ENCODE data around the gene NR2E1. TPM values are rescaled to one million over a fixed set of nuclear protein-coding genes. Genes with fewer than 3 reads are reported as not detected.

Gene NR2E1
- total RNA-seq, 8 experiments from 2014 or later, result 0.45 to 4.6 (median 0.87) TPM; not detected in 1

DNA sequence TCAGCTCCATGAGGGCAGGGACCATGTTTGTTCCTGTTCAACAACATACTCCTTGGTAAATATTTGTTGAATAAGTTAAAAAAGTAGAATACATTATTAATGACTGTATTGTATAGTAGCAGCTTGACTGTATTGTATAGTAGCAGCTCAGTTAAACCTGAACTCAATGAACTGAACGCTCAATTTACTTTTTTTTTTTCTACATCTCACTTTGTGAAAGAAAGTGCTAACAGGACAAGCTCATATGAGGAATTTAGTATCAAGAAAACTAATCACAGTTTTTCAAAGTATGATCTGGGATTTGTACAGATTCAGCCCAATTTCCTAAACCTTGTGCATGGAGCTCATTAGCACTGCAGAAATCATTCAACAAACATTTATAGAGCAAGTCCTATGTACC lies 38.8 kb upstream of the NR2E1 start:
- 33 to 82% (median 63%) methylated on average over 1 of the region's 1 CpG; no CpG with 5 or more reads in 3 of the 10 experiments for WGBS, 10 experiments
- in situ Hi-C loops (cut with MboI; ENCODE audit: low pct_unique_long_range_greater_than_20kb in 2 of 9, low sequenced_read_pairs in 9 of 9, unreplicated experiment in 9 of 9), result no loop called here
- ATAC-seq (replicated peaks in 6 of 8), result no peak
- Histone ChIP-seq H3K27ac (no peak overlapping the region), H3K4me1 (replicated peaks in 1 of 2) (no peaks in the 10 kb centered on the region), H3K4me3 (no peak overlapping the region)

DNA sequence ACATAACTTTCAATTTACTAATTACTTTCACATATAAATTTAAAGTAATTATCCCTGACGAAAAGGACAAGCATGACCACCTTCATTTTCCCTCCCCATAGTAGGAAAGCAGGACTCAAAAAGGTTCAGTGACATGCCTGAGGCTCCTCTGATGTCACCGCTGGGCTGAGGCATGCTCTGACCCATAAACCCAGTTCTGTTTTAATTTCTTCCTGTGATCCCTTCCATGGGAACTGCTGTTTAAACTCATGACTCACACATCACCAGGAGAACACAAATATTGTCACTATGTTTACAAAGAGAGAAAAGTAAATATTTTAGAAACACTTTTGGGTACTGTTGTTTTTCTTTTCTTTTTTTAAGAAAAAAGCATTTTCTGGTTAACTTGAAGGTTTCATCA lies 38.0 kb upstream of the NR2E1 start:
- Histone ChIP-seq H3K4me3 (no peak overlapping the region), H3K4me1 (replicated peaks in 1 of 2) (no peaks in the 10 kb centered on the region), H3K27ac (no peak overlapping the region)
- in situ Hi-C loops (cut with MboI; ENCODE audit: low pct_unique_long_range_greater_than_20kb in 2 of 9, low sequenced_read_pairs in 9 of 9, unreplicated experiment in 9 of 9), result no loop called here
- peak in 3 of 8 experiments; percentile 53 to 95 (median 66) for ATAC-seq (replicated peaks in 6 of 8)
- WGBS, 10 experiments, result 17 to 100% (median 60%) methylated on average over 1 to 2 of the region's 2 CpGs; no CpG with 5 or more reads in 3 of the 10 experiments

DNA sequence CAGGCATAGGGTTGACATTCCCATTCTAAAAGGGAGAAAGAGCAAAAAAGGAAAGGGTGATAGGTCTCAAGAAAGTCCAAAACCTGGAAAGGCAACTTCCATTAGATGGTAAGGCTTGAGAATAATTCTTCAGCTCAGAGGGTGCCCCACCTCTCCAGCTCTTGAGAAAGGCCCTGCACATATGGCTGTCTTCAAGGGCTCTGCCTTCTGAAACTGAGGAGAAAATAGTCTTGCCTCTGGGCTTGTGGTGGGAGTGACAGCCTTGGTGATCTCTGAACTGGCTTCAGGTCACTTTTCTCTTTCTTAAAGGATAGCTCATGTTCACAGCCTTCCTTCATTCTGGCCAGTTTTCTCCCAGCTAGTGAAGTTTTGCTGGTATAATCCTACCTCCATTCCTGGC lies 35.6 kb upstream of the NR2E1 start:
- Histone ChIP-seq H3K27ac (no peak overlapping the region), H3K4me3 (no peak overlapping the region), H3K4me1 (replicated peaks in 1 of 2) (peaks cover 7 to 14% of the 10 kb centered on the region in 2 donors)
- peak in 2 of 8 experiments; percentile 65 to 83 for ATAC-seq (replicated peaks in 6 of 8)
- in situ Hi-C loops (cut with MboI; ENCODE audit: low pct_unique_long_range_greater_than_20kb in 2 of 9, low sequenced_read_pairs in 9 of 9, unreplicated experiment in 9 of 9), result no loop called here

DNA sequence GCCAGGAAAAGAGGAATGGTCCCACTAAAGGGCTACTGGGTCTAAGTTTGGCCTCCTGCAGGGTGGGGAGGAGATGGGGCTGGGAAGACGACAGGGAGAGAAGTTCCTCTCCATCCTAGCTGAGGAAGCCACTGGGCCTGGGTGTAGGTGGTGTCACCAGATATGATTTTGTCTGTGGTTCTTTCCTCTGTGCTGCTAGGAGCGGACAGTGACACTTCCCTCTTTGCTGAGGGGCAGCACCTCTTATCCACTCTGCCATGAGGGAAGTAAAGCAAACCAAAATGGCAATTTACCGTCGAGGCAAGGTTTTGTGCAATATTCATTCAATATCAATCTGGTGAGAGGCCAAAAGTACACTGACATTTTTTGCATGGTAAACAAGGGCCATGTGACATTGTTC lies 33.0 kb upstream of the NR2E1 start:
- H3K4me1 ChIP-seq (replicated peaks in 1 of 2), result peaks cover 7 to 14% of the 10 kb centered on the region in 2 donors
- WGBS, 10 experiments, result 63 to 100% (median 83%) methylated on average over 1 to 3 of the region's 4 CpGs; no CpG with 5 or more reads in 5 of the 10 experiments
- no peak for ATAC-seq (replicated peaks in 6 of 8)
- in situ Hi-C loops (cut with MboI; ENCODE audit: low pct_unique_long_range_greater_than_20kb in 2 of 9, low sequenced_read_pairs in 9 of 9, unreplicated experiment in 9 of 9), result no loop called here
- H3K27ac ChIP-seq, result no peak overlapping the region
- no peak overlapping the region for H3K4me3 ChIP-seq

DNA sequence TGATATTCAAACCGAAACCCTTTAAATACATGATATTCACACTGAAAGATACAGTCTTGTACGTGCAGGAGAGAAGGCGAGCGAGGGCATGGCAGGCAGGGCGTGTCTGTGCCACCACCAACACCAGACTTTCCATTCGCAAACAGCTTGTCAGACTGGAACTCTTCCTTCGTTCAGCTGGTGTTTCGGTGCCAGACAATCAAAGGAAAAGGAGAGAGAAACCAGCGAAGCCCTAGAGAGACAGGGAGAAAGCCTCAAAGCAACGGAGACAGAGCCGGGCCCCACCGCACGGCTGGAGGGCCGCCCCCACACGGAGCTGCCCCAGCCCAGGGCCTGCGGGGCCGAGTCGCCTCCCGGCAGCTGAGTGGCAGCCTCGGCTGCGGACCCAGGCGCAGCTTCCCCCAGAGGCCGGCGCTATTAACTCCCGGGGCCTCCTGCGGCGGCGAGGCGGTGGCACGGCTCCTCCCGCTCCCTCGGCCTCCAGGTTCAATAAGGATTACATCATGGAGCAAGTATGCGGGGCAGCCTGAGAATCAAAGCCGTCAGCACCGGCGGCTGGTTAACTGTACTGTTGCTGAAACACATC lies 32.1 kb upstream of the NR2E1 start:
- WGBS, 10 experiments, result 3 to 80% (median 73%) methylated on average over 1 to 19 of the region's 36 CpGs; no CpG with 5 or more reads in 3 of the 10 experiments
- H3K4me1 ChIP-seq (replicated peaks in 1 of 2), result peaks cover 7 to 14% of the 10 kb centered on the region in 2 donors
- H3K4me3 ChIP-seq, result peak overlapping the region; percentile 14 to 42 (median 15)
- peak; percentile 92 to 99 (median 99) for ATAC-seq (replicated peaks in 6 of 8)
- H3K27ac ChIP-seq, result peak overlapping the region in 1 of 2 donors; percentile 36
- in situ Hi-C loops (cut with MboI; ENCODE audit: low pct_unique_long_range_greater_than_20kb in 2 of 9, low sequenced_read_pairs in 9 of 9, unreplicated experiment in 9 of 9), result no loop called here

DNA sequence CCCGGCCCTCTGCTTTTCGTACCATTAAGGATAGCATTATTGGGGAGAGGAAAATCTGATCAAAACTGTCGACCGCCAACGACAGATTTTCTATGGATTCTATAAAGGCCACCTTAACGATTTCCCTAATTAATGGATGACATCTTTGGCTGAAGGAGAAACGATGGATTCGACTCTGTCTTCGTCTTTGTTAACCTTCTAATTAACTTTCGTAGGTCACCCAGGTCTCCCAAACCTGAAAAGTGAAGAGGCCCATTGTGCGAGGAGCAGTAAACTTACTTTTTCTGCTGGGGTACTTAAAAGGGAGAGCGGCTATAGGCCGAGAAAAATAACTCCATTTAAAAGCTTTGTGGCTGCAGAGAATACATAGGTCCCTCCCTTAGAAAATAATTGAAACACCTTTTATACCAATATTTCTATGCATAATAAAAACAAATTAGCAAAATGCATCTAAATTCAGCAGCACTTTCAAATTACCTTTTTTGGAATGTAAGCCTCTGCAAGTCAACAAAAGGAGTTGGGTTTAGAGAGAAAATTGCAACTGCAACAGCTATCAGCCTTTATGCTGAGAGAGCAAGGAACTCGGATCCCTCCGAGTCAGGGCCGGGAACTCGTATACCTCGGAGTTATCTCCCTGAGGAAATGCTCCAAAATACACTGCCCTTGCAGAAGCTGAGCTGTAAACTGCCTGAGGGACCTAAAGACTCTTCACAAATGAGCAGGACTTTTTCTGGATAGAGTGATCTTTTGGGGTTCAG lies 31.4 kb upstream of the NR2E1 start:
- Histone ChIP-seq H3K4me1 (replicated peaks in 1 of 2) (peaks cover 7 to 14% of the 10 kb centered on the region in 2 donors), H3K27ac (peak overlapping the region in 1 of 2 donors; percentile 8), H3K4me3 (peak overlapping the region; percentile 14 to 42 (median 15))
- 3 to 79% (median 12%) methylated on average over 5 to 9 of the region's 18 CpGs; no CpG with 5 or more reads in 2 of the 10 experiments for WGBS, 10 experiments
- ATAC-seq (replicated peaks in 6 of 8), result no peak
- in situ Hi-C loops (cut with MboI; ENCODE audit: low pct_unique_long_range_greater_than_20kb in 2 of 9, low sequenced_read_pairs in 9 of 9, unreplicated experiment in 9 of 9), result no loop called here

DNA sequence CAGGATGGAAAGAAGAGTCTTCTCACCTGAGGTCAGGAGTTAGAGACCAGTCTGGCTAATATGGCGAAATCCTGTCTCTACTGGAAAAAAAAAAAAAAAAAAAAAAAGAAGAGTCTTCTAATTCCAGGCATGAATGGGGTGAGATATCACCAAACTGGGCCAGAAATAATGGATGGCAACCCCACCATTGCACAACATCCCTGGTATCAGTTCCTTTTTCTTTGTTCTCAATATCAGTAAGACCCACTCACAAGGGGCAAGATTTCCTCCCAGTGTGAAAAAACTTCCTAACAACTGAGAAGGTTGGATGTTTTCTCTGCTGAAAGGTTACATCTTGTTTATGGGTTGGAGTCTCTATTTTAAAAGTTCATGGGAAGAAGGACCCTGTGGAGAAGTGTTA lies 23.6 kb upstream of the NR2E1 start:
- in situ Hi-C loops (cut with MboI; ENCODE audit: low pct_unique_long_range_greater_than_20kb in 2 of 9, low sequenced_read_pairs in 9 of 9, unreplicated experiment in 9 of 9), result no loop called here
- Histone ChIP-seq H3K4me3 (no peak overlapping the region), H3K4me1 (replicated peaks in 1 of 2) (no peaks in the 10 kb centered on the region), H3K27ac (no peak overlapping the region)
- 0 to 91% (median 57%) methylated on average over 1 of the region's 1 CpG; no CpG with 5 or more reads in 5 of the 10 experiments for WGBS, 10 experiments
- ATAC-seq (replicated peaks in 6 of 8), result no peak

DNA sequence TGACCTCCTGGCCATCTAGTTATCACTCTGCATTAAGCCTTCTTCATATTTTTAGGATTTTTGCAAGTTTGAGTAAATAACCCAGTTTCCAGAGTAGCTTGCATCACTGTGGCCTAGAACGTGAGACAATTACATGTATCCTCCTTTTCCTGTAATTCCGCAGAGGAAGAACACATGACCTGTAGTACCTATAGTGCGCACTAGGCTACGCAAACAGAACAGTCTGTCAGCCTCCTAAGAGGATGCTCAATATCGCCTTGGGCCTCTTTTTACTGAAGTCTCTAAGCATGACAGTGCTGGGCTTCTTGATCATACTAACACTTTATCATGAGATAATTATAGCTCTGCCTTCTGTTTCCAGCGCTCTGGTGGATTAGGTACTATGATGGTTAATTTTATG lies 20.2 kb upstream of the NR2E1 start:
- no peak for ATAC-seq (replicated peaks in 6 of 8)
- 57 to 100% (median 91%) methylated on average over 1 to 6 of the region's 6 CpGs; no CpG with 5 or more reads in 2 of the 10 experiments for WGBS, 10 experiments
- in situ Hi-C loops (cut with MboI; ENCODE audit: low pct_unique_long_range_greater_than_20kb in 2 of 9, low sequenced_read_pairs in 9 of 9, unreplicated experiment in 9 of 9), result no loop called here

DNA sequence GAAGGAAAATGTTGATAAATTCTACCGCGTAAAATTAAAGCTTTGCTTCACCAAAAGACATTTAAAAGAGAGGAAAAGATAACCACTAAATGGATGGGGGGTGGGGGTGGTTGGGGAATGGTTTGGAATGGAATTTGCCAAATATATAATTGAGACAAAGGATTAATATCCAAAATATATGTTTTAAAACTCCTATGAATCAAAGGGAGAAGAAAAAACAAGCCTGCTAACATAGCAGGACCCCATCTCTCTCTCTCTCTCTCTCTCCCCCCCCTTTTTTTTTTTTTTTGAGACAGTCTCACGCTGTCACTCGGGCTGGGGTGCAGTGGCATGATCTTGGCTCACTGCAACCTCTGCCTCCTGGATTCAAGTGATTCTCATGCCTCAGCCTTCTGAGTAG lies 13.4 kb upstream of the NR2E1 start:
- 31 to 100% (median 87%) methylated on average over 2 to 4 of the region's 4 CpGs; no CpG with 5 or more reads in 2 of the 10 experiments for WGBS, 10 experiments
- ATAC-seq (replicated peaks in 6 of 8), result no peak
- in situ Hi-C loops (cut with MboI; ENCODE audit: low pct_unique_long_range_greater_than_20kb in 2 of 9, low sequenced_read_pairs in 9 of 9, unreplicated experiment in 9 of 9), result no loop called here
- Histone ChIP-seq H3K4me3 (no peak overlapping the region), H3K27ac (no peak overlapping the region), H3K4me1 (replicated peaks in 1 of 2) (peaks cover 3 to 9% of the 10 kb centered on the region in 2 donors)

More for the DNA sequence above, 20.2 kb upstream of the NR2E1 start:
- H3K4me1 ChIP-seq (replicated peaks in 1 of 2), result no peaks in the 10 kb centered on the region
- no peak overlapping the region for H3K4me3 ChIP-seq
- H3K27ac ChIP-seq, result no peak overlapping the region

DNA sequence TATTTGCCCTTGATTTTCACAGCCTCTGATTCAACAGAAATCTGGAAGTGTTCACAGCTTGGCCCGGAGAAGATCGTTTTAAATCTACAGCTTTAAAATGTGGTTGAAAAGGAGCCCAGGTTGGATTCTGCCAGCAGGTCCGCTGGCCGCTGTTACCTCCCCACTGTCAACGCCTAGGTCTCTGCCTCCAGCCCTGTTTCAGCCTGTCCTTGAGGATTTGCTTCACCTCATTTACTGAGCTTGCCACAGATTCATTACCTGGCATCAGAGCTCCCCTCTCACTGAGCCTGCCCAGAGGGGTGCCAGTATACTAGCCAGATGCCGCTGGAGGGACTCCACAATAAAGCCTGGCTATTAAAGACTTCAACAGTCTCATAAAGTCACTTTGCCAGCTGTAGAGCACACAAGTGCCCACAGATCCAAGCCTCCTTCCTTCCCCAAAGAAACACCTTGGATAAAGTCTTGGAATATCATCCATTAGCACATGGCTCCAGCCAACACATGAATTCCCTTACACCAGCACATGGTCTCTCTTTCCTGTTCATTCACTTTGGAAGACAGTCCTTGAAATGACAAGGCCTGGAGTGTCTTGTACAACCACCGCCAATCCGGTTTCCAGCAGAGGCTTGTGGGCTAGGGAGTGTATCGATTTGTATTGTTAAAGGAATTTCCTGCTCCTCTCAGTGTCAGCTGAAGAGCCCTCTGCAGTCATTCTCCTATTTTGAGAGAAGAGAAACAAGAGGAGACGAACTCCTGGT lies 9.5 kb upstream of the NR2E1 start:
- peak in 4 of 8 experiments; percentile 17 to 31 (median 24) for ATAC-seq (replicated peaks in 6 of 8)
- in situ Hi-C loops (cut with MboI; ENCODE audit: low pct_unique_long_range_greater_than_20kb in 2 of 9, low sequenced_read_pairs in 9 of 9, unreplicated experiment in 9 of 9), result no loop called here
- Histone ChIP-seq H3K4me3 (no peak overlapping the region), H3K27ac (no peak overlapping the region), H3K4me1 (replicated peaks in 1 of 2) (peaks cover 10 to 13% of the 10 kb centered on the region in 2 donors)
- WGBS, 10 experiments, result 11 to 80% (median 51%) methylated on average over 2 to 7 of the region's 10 CpGs; no CpG with 5 or more reads in 1 of the 10 experiments

DNA sequence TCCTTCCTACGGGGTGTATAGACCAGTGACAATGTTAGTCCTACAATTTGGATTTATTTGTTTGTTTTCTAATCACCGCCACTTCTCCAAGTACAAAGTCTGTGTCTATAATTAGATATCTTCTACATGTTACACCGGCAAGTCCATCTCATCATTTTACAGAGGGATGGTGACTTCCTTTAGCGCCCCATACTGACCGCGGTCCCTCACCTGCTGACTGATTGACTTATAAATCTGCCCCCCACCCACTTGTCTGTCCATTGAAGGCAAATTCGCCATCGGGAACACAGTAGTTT lies 8.9 kb upstream of the NR2E1 start:
- in situ Hi-C loops (cut with MboI; ENCODE audit: low pct_unique_long_range_greater_than_20kb in 2 of 9, low sequenced_read_pairs in 9 of 9, unreplicated experiment in 9 of 9), result no loop called here
- 11 to 86% (median 27%) methylated on average over 1 to 8 of the region's 8 CpGs; no CpG with 5 or more reads in 1 of the 10 experiments for WGBS, 10 experiments

DNA sequence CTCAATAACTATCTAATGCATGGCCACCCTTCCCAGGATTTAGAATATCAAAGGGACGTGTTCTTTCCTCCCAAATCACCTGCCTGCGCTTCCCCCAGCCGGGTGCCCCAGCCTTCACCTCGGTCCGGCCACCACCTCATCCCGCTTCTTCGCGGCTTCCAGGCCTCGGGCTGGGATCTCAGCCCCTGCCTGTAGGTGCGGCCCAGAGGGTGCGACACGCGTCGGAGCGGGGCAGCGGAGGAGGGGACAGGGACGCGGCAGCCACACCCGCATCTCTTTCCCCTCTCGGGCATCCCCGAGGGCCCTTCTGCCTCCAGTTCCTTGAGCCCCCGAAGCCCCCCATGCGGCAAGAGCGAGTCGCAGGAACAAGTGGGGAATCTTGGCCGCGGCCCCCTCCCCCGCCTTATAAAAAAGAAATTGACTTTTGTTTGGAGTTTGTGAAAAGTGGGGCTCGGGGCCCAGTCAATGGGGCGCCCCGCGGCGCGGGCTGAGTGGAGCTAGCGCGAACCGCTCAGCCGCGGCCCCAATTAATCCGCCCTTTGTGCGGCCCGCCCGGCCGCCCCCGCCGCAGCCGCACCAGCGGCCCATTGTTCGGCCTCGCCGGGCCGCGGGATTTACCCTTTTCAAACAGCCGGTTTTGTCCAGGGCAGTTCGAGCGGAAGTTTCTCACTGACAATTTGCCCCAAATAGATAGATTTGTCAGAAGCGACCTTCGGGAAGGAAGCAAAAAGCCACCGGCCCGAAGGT lies 8.4 kb upstream of the NR2E1 start:
- Histone ChIP-seq H3K27ac (no peak overlapping the region), H3K4me3 (peak overlapping the region in 4 of 5 donors; percentile 4 to 28 (median 14)), H3K4me1 (replicated peaks in 1 of 2) (peaks cover 10 to 13% of the 10 kb centered on the region in 2 donors)
- in situ Hi-C loops (cut with MboI; ENCODE audit: low pct_unique_long_range_greater_than_20kb in 2 of 9, low sequenced_read_pairs in 9 of 9, unreplicated experiment in 9 of 9), result no loop called here
- WGBS, 10 experiments, result 0 to 20% (median 7%) methylated on average over 1 to 13 of the region's 60 CpGs; no CpG with 5 or more reads in 5 of the 10 experiments
- ATAC-seq (replicated peaks in 6 of 8), result peak in 6 of 8 experiments; percentile 23 to 87 (median 80)

More for the DNA sequence above, 8.9 kb upstream of the NR2E1 start:
- peak in 3 of 8 experiments; percentile 2 to 6 (median 4) for ATAC-seq (replicated peaks in 6 of 8)
- no peak overlapping the region for H3K4me3 ChIP-seq
- peaks cover 10 to 13% of the 10 kb centered on the region in 2 donors for H3K4me1 ChIP-seq (replicated peaks in 1 of 2)
- no peak overlapping the region for H3K27ac ChIP-seq
